ENCODE measurements around the gene AP2S1.

Gene AP2S1

DNA sequence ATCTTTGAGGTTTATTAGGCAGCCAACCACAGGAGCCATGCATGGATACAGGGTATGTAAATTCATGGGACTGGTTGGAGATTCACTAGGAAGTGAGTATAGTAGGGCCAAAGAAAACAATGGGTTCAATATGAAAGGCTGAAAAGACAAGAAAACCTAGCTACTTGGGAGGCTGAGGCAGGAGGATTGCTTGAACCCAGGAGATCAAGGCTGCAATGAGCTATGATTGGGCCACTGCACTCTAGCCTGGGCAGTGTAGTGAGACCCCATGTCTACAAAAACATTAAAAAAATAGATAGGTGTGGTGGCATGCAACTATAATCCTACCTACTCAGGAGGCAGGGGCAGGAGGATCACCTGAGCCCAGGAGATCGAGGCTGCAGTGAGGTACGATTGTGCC is 51.9 kb downstream of the AP2S1 start:
- no peak for DNase-seq

GRCh38 chr19:46797881-46798280 is 52.8 kb downstream of the AP2S1 start:
- DNase-seq = no peak

DNA sequence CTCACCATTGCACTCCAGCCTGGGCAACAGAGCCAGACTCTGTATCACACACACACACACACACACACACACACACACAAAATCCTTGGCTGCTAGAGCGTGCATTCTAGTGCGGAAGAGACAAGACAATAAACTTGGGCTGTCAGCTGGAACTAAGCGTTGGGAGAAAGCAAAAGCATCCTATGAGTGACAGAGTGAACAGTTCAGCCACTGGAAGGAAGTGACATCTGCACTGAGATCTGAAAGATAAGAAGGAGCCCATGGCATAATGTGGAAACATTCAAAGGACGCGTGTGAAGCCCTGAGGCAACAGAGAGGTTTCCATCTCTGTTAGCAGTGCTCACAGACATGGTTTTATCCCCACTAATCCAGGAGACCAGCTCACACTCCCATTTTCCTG is 58.7 kb downstream of the AP2S1 start:
- DNase-seq = peak; percentile 2 to 73

DNA sequence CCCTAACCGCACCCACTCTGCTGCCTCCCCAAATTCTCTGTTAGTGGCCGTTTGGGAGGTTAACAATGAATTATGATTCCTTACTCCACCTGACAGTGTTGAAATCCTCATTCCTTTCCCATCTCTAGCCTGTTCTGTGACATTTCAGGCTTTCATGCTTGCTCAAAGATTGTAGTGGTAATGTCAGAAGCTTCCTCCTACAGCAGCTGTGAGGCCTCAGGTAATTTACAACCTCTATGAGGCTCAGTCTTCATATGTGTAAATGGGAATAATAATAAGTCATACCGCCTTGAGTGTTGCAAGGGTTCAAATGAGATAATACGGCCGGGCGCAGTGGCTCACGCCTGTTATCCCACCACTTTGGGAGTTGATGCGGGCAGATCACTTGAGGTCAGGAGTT is 61.3 kb downstream of the AP2S1 start:
- no peak for DNase-seq

DNA sequence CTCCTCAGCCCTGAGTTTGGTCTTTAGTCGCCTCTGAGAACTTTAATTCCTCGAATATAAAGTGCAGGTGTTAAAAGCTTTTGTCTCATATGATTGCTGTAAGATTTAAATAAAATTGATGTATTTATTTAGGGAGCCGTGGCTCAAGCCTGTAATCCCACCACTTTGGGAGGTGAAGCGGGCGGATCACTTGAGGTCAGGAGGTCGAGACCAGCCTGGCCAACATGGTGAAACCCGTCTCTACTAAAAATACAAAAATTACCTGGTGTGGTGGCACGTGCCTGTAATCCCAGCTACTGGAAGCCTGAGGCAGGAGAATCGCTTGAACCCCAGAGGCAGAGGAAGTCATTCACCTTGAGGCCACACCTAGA is 61.7 kb downstream of the AP2S1 start:
- DNase-seq = no peak

DNA sequence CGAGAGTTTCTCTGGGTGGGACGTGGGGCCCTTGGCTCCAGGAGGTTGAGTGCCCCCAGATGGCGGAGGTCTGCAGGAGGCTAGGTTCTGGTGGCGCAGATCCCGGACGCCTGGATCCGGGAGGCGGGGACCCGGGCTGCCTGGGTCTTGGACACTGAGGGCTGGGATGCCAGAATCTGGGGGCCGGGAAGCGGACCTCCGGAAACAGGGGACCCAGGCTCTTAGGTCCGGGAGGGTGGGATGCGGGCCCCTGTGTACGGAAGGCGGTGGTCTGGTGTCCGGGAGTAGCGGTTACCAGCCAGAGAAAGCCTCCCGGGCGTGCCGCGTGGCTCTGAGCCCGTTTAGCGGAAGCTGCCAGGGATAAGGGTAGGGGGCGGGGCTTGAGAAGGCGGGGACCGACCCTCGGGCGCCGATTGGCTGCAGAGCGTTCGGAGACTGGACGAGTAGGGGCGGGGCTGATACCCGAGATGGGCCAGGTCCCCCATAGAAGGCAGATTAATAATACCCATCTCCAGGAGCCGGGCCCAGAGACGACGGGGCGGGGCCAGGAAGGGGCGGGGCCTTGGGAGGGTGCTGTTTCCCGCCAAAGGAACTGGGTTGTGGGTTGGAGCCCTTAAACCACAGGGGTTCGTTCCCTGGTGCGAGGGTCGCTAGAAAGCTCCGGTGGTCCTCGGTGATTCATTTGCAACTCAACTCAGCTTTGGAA is 62.2 kb downstream of the AP2S1 start, which contains the start of gene SLC1A5:
Gene SLC1A5 (minus strand): TSS at position 333 of the 706 bp plus-strand sequence. CDS start 629 bp downstream, outside the sequence.
- DNase-seq = peak; percentile 98

Measured in CD4-positive, alpha-beta T cell treated with Interleukin-1 beta for 1 hour (primary cell).